Dendritic cell treated with granulocyte-macrophage colony-stimulating factor and Interleukin-4, amounts not matched to agents 40 ng/mL and 50 ng/mL, for 4 days (primary cell): ENCODE data around the gene NRIP1.
"Not testable (repeated sequence)": the region's sequence is repeated elsewhere in the genome, so short reads cannot be mapped to it uniquely, and the experiment has no call there.

ENCODE experiments used
- H3K27ac Mint-ChIP-seq: one replicate; pipeline ENCODE4 v1.8.0; 2022; ENCODE audit warnings: mild to moderate bottlenecking, mixed read lengths
- H3K27me3 Mint-ChIP-seq: one replicate; pipeline ENCODE4 v1.8.0; 2022; ENCODE audit warnings: mild to moderate bottlenecking, mixed read lengths
- H3K36me3 Mint-ChIP-seq: one replicate; pipeline ENCODE4 v1.8.0; 2022; ENCODE audit warnings: low read depth, mixed read lengths
- H3K4me1 Mint-ChIP-seq: one replicate; pipeline ENCODE4 v1.8.0; 2022; ENCODE audit warnings: low read depth, mixed read lengths
- H3K4me3 Mint-ChIP-seq: one replicate; pipeline ENCODE4 v1.8.0; 2022; ENCODE audit warnings: mild to moderate bottlenecking, moderate library complexity, mixed read lengths
- H3K9me3 Mint-ChIP-seq: one replicate; pipeline ENCODE4 v1.8.0; 2022; ENCODE audit warnings: mixed read lengths
- intact Hi-C: fragments of 100-400 bp; cut with micrococcal nuclease; formaldehyde crosslinking; loops from one replicate; pipeline ENCODE4 v1.15.0; 2022

NRIP1 gene

GRCh38 chr21:15042531-15042930 lies 22.3 kb downstream of the NRIP1 start:
- peaks cover 10% of the 10 kb centered on the region for H3K36me3 Mint-ChIP-seq
- intact Hi-C loops = no loop called here
- no peak overlapping the region for H3K4me3 Mint-ChIP-seq
- H3K27me3 Mint-ChIP-seq = no peaks in the 10 kb centered on the region
- H3K4me1 Mint-ChIP-seq = peaks cover 11% of the 10 kb centered on the region
- H3K9me3 Mint-ChIP-seq = no peaks in the 10 kb centered on the region
- H3K27ac Mint-ChIP-seq = no peak overlapping the region

DNA sequence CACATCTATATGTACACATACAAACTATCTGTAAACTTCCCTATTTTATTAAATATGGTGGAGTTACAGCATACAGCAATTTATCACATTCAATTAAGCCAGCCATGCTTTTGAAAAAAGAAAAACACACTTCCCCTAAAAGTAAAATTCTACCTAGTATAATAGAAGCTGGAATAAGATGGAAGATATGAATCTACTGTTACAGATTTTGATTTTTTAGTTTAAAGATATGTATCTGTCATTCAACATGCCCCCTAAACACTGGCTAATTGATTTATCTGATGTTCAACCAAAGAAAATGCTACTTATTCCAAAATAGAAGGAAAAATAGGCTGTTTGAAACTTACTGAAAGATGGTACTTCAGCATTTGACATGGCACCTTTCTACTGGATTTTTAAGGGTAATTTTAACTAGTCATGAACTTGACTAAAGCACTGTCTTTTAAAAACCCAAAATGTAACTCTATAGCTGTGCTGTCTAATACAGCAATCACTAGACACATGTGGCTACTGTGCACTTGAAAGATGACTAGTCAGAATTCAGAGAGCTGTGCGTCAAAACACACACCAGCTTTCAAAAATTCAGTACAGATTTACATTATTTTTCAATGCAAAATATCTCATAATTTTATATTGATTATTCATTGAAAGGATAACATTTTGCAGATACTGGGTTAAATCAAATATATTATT lies 25.0 kb downstream of the NRIP1 start:
- intact Hi-C loops = no loop called here
- Mint-ChIP-seq H3K27ac (no peak overlapping the region), H3K36me3 (peaks cover 14% of the 10 kb centered on the region)

DNA sequence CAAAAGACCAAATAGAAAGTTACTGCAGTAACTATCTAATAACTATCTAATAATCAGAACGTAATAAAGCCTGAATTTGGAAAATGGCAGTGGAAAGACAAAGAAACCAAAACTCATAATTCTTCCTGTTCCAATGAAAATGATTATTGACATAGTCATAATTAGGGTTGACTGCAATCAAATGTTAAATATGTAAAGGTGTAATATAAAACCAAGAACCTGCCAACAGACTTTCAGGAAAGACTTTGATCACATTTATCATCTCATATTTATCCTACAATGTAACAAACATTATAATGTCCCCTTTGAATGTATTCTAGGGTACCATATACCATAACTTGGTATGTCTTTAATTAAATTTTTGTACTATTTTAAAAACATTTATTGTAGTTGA lies 26.9 kb downstream of the NRIP1 start:
- intact Hi-C loops = no loop called here
- no peak overlapping the region for H3K27ac Mint-ChIP-seq
- peaks cover 6% of the 10 kb centered on the region for H3K4me1 Mint-ChIP-seq

More for the DNA sequence above, 25.0 kb downstream of the NRIP1 start:
- H3K9me3 Mint-ChIP-seq = no peaks in the 10 kb centered on the region
- no peaks in the 10 kb centered on the region for H3K27me3 Mint-ChIP-seq
- H3K4me1 Mint-ChIP-seq = peaks cover 7% of the 10 kb centered on the region
- no peak overlapping the region for H3K4me3 Mint-ChIP-seq

DNA sequence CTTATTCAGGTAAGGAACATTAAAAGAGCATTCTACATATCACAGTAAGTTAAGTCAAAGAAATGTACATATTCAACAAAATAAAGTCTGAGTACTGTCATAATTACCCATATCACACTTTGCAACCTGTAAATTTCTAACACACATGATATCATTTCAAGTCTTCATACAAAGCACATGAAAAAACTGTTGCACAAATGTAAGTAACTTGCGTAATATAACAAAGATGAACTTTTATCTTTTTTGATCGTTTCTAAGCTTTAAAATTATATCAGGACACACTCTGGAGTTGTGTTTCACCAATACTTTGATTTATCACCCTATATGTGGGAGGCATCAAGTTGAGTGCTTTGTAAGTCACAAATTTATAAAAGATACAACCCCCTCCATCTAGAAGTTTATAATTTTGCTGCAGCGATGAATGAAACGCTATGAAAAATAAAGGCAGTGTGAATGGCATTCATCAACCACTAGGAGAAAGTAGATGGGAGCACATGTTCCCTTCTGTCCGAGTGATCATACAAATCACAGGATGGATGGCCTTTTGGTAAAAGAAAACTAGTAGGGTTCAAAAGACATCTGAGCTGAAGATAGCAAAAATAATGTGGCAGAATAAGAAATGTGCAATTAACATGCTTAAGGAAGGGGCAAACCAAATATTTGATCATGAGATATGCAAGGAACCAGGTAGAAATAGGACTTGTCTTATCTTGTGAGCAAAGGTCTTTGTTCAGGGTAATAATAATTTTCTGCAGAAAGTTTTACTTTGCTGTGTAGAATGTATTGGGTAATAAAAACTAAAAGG lies 27.5 kb downstream of the NRIP1 start:
- peaks cover 6% of the 10 kb centered on the region for H3K36me3 Mint-ChIP-seq
- peaks cover 6% of the 10 kb centered on the region for H3K4me1 Mint-ChIP-seq
- no peaks in the 10 kb centered on the region for H3K9me3 Mint-ChIP-seq
- intact Hi-C loops = no loop called here
- H3K27ac Mint-ChIP-seq = no peak overlapping the region
- no peaks in the 10 kb centered on the region for H3K27me3 Mint-ChIP-seq
- no peak overlapping the region for H3K4me3 Mint-ChIP-seq

More for the DNA sequence above, 26.9 kb downstream of the NRIP1 start:
- H3K36me3 Mint-ChIP-seq = peaks cover 12% of the 10 kb centered on the region
- no peaks in the 10 kb centered on the region for H3K9me3 Mint-ChIP-seq
- H3K4me3 Mint-ChIP-seq = no peak overlapping the region
- H3K27me3 Mint-ChIP-seq = no peaks in the 10 kb centered on the region

GRCh38 chr21:15036189-15036588 lies 28.6 kb downstream of the NRIP1 start:
- Mint-ChIP-seq H3K4me1 (peaks cover 6% of the 10 kb centered on the region), H3K36me3 (peaks cover 5% of the 10 kb centered on the region), H3K4me3 (no peak overlapping the region), H3K9me3 (no peaks in the 10 kb centered on the region), H3K27me3 (no peaks in the 10 kb centered on the region), H3K27ac (no peak overlapping the region)
- intact Hi-C loops = no loop called here

GRCh38 chr21:15034126-15034853 lies 30.5 kb downstream of the NRIP1 start:
- Mint-ChIP-seq H3K9me3 (no peaks in the 10 kb centered on the region), H3K27me3 (no peaks in the 10 kb centered on the region), H3K4me1 (peaks cover 20% of the 10 kb centered on the region), H3K4me3 (no peak overlapping the region), H3K36me3 (peaks cover 11% of the 10 kb centered on the region), H3K27ac (no peak overlapping the region)
- intact Hi-C loops = no loop called here

DNA sequence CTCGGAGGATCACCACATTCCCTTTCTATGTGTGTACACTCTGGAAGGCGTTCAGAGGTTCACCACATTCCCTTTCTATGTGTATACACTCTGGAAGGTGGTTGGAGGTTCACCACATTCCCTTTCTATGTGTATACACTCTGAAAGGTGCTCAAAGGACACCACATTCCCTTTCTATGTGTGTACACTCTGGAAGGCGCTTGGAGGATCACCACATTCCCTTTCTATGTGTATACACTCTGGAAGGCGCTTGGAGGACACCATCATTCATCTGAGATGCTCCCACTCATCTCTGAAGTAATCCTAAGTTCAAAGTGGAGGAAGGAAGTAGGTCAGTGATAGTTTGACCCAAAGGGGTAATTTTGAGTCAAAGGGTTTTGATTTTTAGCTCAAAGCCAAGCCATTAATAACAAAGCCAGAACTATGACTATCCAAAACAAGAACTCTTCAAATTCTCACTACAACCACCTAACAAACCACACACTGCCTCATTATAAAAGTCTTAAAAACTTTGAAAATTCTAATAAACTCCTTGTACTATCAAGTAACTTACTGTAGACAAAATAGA lies 32.9 kb downstream of the NRIP1 start:
- Mint-ChIP-seq H3K27ac (no peak overlapping the region), H3K4me3 (no peak overlapping the region), H3K27me3 (no peaks in the 10 kb centered on the region), H3K36me3 (peaks cover 5% of the 10 kb centered on the region), H3K9me3 (no peaks in the 10 kb centered on the region), H3K4me1 (peaks cover 32% of the 10 kb centered on the region)
- intact Hi-C loops = no loop called here

DNA sequence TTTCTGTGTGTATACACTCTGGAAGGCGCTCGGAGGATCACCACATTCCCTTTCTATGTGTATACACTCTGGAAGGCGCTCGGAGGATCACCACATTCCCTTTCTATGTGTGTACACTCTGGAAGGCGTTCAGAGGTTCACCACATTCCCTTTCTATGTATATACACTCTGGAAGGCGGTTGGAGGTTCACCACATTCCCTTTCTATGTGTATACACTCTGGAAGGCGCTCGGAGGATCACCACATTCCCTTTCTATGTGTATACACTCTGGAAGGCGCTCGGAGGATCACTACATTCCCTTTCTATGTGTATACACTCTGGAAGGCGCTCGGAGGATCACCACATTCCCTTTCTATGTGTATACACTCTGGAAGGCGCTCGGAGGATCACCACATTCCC lies 33.4 kb downstream of the NRIP1 start:
- H3K4me3 Mint-ChIP-seq, H3K36me3 Mint-ChIP-seq, H3K27ac Mint-ChIP-seq, H3K9me3 Mint-ChIP-seq, intact Hi-C loops, H3K27me3 Mint-ChIP-seq: not testable (repeated sequence)
- peaks cover 30% of the 10 kb centered on the region for H3K4me1 Mint-ChIP-seq

DNA sequence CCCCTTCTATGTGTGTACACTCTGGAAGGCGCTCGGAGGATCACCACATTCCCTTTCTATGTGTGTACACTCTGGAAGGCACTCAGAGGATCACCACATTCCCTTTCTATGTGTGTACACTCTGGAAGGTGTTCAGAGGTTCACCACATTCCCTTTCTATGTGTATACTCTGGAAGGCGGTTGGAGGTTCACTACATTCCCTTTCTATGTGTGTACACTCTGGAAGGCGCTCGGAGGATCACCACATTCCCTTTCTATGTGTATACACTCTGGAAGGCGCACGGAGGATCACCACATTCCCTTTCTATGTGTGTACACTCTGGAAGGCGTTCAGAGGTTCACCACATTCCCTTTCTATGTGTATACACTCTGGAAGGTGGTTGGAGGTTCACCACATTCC lies 33.9 kb downstream of the NRIP1 start:
- H3K4me1 Mint-ChIP-seq = peaks cover 26% of the 10 kb centered on the region
- H3K9me3 Mint-ChIP-seq, intact Hi-C loops, H3K4me3 Mint-ChIP-seq, H3K36me3 Mint-ChIP-seq, H3K27ac Mint-ChIP-seq, H3K27me3 Mint-ChIP-seq: not testable (repeated sequence)

DNA sequence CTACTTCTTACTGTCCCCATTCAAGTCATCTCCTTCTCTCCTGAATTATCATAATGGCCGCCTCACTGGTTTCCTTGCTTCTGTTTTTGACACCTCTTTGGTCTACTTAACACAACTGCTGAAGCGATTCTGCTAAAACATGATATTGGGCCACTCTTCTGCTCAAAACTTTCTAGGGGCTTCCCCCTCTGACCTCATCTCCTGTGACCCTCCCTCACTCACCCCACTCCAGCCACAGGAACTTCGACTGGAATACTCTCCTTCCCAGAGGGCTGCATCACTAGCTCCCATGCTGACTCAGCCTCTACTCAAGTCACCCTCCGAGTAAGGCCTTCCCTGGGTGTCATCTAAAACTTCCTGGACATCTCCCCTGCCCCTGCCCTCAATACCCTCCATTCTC lies 35.7 kb downstream of the NRIP1 start:
- Mint-ChIP-seq H3K27me3 (no peaks in the 10 kb centered on the region), H3K9me3 (no peaks in the 10 kb centered on the region), H3K4me3 (no peak overlapping the region), H3K4me1 (peaks cover 26% of the 10 kb centered on the region), H3K27ac (no peak overlapping the region), H3K36me3 (peaks cover 5% of the 10 kb centered on the region)
- intact Hi-C loops = loop anchor here (10.0 kb wide), 1 partner anchor 64 kb away; no protein-coding TSS in a partner anchor

DNA sequence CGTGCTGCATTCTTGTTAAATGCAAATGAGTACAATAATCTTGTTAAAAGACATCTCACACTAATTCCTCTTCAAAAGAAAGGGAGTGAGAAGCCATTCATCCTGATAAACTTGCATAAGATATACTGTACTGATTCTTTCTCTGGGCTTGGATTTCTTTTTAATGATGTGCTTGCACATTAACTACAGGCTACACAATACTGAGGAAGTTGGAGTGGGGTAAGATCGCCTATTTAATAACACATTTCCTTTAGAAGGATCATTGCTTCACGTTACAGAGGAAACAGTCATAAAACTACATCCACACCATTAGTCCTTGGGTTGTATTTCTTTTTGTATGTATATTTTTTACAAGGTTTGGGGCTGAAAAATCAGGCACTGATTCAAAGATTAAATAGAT lies 36.6 kb downstream of the NRIP1 start:
- peaks cover 5% of the 10 kb centered on the region for H3K36me3 Mint-ChIP-seq
- intact Hi-C loops = loop anchor here (10.0 kb wide), 1 partner anchor 63 kb away; no protein-coding TSS in a partner anchor
- no peak overlapping the region for H3K4me3 Mint-ChIP-seq
- peaks cover 26% of the 10 kb centered on the region for H3K4me1 Mint-ChIP-seq
- H3K9me3 Mint-ChIP-seq = no peaks in the 10 kb centered on the region
- no peak overlapping the region for H3K27ac Mint-ChIP-seq
- no peaks in the 10 kb centered on the region for H3K27me3 Mint-ChIP-seq

DNA sequence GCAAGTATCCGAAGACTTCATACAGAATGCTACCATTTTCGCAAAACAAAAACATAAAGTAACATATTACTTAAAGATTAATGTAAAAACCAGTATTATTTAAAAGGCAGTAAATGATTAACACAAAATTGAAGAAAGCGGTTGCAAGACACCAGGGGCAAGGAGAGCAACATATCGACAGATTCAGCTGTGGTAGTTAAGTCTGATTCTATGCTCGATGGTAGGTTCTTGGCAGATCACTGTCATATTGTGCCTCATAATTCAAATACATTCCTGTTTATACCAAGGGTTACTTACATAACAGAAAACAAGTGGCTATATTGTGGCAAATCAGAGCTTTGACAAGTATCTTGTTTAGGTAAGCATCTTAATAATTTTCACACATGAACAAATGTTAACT lies 37.7 kb downstream of the NRIP1 start:
- H3K4me3 Mint-ChIP-seq = no peak overlapping the region

GRCh38 chr21:15026370-15026769 lies 38.4 kb downstream of the NRIP1 start:
- Mint-ChIP-seq H3K36me3 (peaks cover 5% of the 10 kb centered on the region), H3K4me3 (no peak overlapping the region), H3K27me3 (no peaks in the 10 kb centered on the region), H3K9me3 (no peaks in the 10 kb centered on the region), H3K4me1 (peaks cover 26% of the 10 kb centered on the region), H3K27ac (no peak overlapping the region)
- intact Hi-C loops = loop anchor here (10.0 kb wide), 1 partner anchor 62 kb away; no protein-coding TSS in a partner anchor

More for the DNA sequence above, 37.7 kb downstream of the NRIP1 start:
- Mint-ChIP-seq H3K27me3 (no peaks in the 10 kb centered on the region), H3K4me1 (peaks cover 26% of the 10 kb centered on the region), H3K27ac (no peak overlapping the region), H3K9me3 (no peaks in the 10 kb centered on the region), H3K36me3 (peaks cover 5% of the 10 kb centered on the region)
- intact Hi-C loops = loop anchor here (10.0 kb wide), 1 partner anchor 62 kb away; no protein-coding TSS in a partner anchor
